ENCODE data around the gene HSP90B1. TPM values are rescaled to one million over a fixed set of nuclear protein-coding genes. Genes with fewer than 3 reads are reported as not detected.

The HSP90B1 gene
- total and polyA plus RNA-seq, 11 donors: 166 to 1,036 (median 337) TPM

DNA sequence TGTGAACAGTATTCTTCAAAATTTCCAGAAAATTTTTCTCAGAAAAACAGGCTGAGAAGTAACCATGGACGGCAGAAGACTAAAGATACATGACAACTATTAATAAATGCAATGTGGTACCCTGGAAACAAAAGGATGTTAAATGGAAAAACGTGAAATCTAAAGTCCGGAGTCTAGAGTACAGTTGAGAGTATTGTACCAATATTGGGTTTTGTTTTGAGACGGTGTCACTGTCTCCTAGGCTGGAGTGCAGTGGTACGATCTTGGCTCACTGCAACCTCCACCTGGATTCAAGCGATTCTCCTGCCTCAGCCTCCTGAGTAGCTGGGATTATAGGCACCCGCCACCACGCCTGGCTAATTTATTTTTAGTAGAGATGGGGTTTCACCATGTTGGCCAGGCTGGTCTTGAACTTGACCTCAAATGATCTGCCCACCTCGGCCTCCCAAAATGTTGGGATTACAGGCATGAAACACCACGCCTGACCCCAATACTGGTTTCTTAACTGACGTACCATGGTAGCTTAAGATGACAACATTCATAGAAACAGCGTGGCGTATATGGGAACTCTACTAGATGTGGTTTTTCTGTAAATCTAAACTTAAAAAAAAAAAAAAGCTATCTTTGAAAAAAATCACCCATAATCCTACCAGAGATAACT is 18.7 kb downstream of the HSP90B1 start:
- no peak overlapping the region for H3K4me3 ChIP-seq
- ATAC-seq (no peak), DNase-seq (no peak)
- H3K4me1 ChIP-seq: peaks cover 0 to 1% (median 0%) of the 10 kb centered on the region in 12 donors
- intact Hi-C loops (cut with DNase I): loop anchor here in 4 of 10 donors (5.0 to 10.0 kb wide), 3 partner anchors 33 to 376 kb away; no protein-coding TSS in a partner anchor
- H3K9me3 ChIP-seq: no peaks in the 10 kb centered on the region
- no peak for TF ChIP-seq POLR2A (IDR thresholded peaks at IDR 0.05)
- TF ChIP-seq, protein P1, sequence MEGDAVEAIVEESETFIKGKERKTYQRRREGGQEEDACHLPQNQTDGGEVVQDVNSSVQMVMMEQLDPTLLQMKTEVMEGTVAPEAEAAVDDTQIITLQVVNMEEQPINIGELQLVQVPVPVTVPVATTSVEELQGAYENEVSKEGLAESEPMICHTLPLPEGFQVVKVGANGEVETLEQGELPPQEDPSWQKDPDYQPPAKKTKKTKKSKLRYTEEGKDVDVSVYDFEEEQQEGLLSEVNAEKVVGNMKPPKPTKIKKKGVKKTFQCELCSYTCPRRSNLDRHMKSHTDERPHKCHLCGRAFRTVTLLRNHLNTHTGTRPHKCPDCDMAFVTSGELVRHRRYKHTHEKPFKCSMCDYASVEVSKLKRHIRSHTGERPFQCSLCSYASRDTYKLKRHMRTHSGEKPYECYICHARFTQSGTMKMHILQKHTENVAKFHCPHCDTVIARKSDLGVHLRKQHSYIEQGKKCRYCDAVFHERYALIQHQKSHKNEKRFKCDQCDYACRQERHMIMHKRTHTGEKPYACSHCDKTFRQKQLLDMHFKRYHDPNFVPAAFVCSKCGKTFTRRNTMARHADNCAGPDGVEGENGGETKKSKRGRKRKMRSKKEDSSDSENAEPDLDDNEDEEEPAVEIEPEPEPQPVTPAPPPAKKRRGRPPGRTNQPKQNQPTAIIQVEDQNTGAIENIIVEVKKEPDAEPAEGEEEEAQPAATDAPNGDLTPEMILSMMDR (IDR thresholded peaks at IDR 0.05): no peak
- H3K27me3 ChIP-seq: no peaks in the 10 kb centered on the region
- WGBS, 4 donors: 80 to 88% (median 85%) methylated on average over 13 of the region's 13 CpGs
- peaks cover 0 to 100% (median 100%) of the 10 kb centered on the region in 9 donors for H3K36me3 ChIP-seq
- no peak overlapping the region for H3K27ac ChIP-seq

DNA sequence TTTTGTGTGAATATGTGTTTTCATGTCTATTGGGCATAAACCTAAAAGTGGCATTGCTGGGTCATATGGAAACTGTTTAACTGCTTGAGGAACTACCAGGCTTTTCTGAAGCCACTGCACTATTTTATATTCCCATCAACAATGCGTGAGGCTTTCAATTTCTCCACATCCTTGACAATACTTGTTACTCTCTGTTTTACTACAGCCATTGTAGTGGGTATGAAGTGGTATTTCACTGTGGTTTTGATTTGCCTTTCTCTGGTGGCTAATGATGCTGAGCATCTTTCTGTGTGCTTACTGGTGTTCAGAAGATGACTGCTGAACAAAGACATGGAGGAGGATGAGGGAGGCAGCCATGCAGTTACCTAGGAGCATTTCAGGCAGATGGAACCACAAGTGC is 22.3 kb downstream of the HSP90B1 start:
- ATAC-seq: no peak
- H3K27ac ChIP-seq: no peak overlapping the region
- H3K27me3 ChIP-seq: no peaks in the 10 kb centered on the region
- peaks cover 7 to 21% (median 16%) of the 10 kb centered on the region in 12 donors for H3K4me1 ChIP-seq
- DNase-seq: no peak
- H3K4me3 ChIP-seq: no peak overlapping the region
- H3K36me3 ChIP-seq: peaks cover 0 to 78% (median 73%) of the 10 kb centered on the region in 9 donors
- intact Hi-C loops (cut with DNase I): loop anchor here in 3 of 10 donors (10.0 kb wide), 3 partner anchors 112 to 152 kb away; partner anchors contain the start of gene HCFC2 (in 1 of the 3)
- TF ChIP-seq, protein P1 (IDR thresholded peaks at IDR 0.05): no peak
- TF ChIP-seq POLR2A (IDR thresholded peaks at IDR 0.05): no peak
- H3K9me3 ChIP-seq: no peaks in the 10 kb centered on the region
- 39 to 93% (median 48%) methylated on average over 1 of the region's 1 CpG for WGBS, 4 donors

DNA sequence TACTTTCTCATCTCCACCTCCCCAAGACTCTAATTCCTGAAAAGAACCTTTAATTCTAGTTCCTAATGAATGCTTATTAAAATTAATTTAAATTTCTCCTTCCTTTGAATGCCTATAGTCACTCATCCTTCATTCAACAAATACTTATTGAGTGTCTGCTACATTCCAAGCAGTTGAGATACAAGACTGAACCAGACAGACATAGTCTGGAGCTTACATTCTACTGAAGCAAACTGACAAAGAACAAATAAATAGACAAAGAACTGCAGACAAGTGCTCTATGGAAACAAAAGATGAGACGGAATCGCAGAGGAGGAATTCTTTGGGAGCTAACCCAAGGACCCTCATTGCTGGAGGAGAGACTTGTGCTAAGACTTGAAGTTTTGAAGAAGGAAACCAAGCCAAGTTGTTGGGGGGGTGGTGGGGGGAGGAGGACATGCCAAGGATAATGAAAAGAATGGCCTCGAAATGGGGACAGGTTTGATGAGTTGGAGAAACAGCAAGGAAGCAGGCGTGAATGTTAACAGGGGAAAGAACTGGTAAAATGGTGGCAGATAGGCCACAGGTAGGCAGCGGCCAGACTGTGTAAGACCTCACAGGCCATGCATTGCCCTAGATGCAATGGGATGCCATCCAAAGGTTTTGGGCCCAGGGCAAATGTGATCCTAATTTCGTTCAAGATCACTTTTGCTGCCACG is 25.8 kb downstream of the HSP90B1 start:
- Histone ChIP-seq H3K27ac (peak overlapping the region in 11 of 12 donors; percentile 90 to 98 (median 95)), H3K27me3 (no peaks in the 10 kb centered on the region), H3K9me3 (no peaks in the 10 kb centered on the region), H3K36me3 (peaks cover 0 to 43% (median 38%) of the 10 kb centered on the region in 9 donors), H3K4me3 (peak overlapping the region; percentile 53 to 90 (median 80)), H3K4me1 (peaks cover 7 to 31% (median 20%) of the 10 kb centered on the region in 12 donors)
- intact Hi-C loops (cut with DNase I): loop anchor here in 4 of 10 donors (2.0 to 10.0 kb wide), 5 partner anchors 25 to 151 kb away; partner anchors contain the start of genes HCFC2 (in 1 of the 4) and HSP90B1 (in 1 of the 4)
- DNase-seq (no peak), ATAC-seq (no peak)
- WGBS, 4 donors: 22 to 31% (median 25%) methylated on average over 7 of the region's 7 CpGs
- TF ChIP-seq POLR2A (IDR thresholded peaks at IDR 0.05): no peak
- TF ChIP-seq, protein P1 (IDR thresholded peaks at IDR 0.05): no peak

Data from heart left ventricle (tissue), 16 donors.